ENCODE data around the gene FCF1. TPM values are rescaled to one million over a fixed set of nuclear protein-coding genes. Genes with fewer than 3 reads are reported as not detected.

FCF1 gene
- total and polyA plus RNA-seq, 2 of the 13 experiments (the other 11 are each of a cell fraction or from before 2014, with no cell fraction given) = 31.0 to 44.4 TPM

GRCh38 chr14:74685921-74686678 lies 26.8 kb upstream of the FCF1 start:
- H3K27ac ChIP-seq (ENCODE audit: extremely low read length, insufficient read depth, low read length) = no peak overlapping the region
- DNase-seq (ENCODE audit: low spot score) (no peak), FAIRE-seq (no peak), ATAC-seq (no peak)
- peaks cover 12% of the 10 kb centered on the region for H3K4me1 ChIP-seq (ENCODE audit: insufficient read depth, low read length)
- no peak overlapping the region for H3K4me3 ChIP-seq (replicated peaks in 1 of 3; ENCODE audit: insufficient read depth in 1 of 3, low read depth in 2 of 3, low read length in 3 of 3)
- H3K9me3 ChIP-seq (ENCODE audit: low read length) = no peaks in the 10 kb centered on the region
- H3K27me3 ChIP-seq (ENCODE audit: control insufficient read depth in 1 of 2, insufficient read depth in 2 of 2, low read length in 2 of 2) = no peaks in the 10 kb centered on the region
- intact Hi-C loops (cut with micrococcal nuclease; ENCODE audit: unreplicated experiment) = no loop called here
- no peak overlapping the region for H3K4me2 ChIP-seq (ENCODE audit: low read depth, low read length)
- H3K36me3 ChIP-seq (replicated peaks in 1 of 2; ENCODE audit: control insufficient read depth in 1 of 2, insufficient read depth in 2 of 2, low read length in 2 of 2) = peaks cover 9 to 64% of the 10 kb centered on the region in 2 experiments
- H4K20me1 ChIP-seq (ENCODE audit: insufficient read depth, low read length) = no peaks in the 10 kb centered on the region
- no TSS peak for BruUV-seq (replicated peaks)
- ChIA-PET POLR2A (no interaction called here), CTCF (ENCODE audit: low intra/inter-chr PET ratio, low total read pairs) (no interaction called here)
- H2AFZ ChIP-seq (ENCODE audit: low read length) = no peak overlapping the region
- no peaks in the 10 kb centered on the region for H3K79me2 ChIP-seq (ENCODE audit: insufficient read depth, low read length)
- TF ChIP-seq HDAC2 (CRISPR knock-in tag; IDR thresholded peaks at IDR 0.05) = no peak
- no peak for TF ChIP-seq ZNF749 (CRISPR knock-in tag; IDR thresholded peaks at IDR 0.05; ENCODE audit: borderline replicate concordance)
- TF ChIP-seq MTERF4 (CRISPR knock-in tag; IDR thresholded peaks at IDR 0.05) = no peak
- no peak for TF ChIP-seq HNF4A (CRISPR knock-in tag; IDR thresholded peaks at IDR 0.05)
- no peak for TF ChIP-seq GATAD2A (CRISPR knock-in tag; IDR thresholded peaks at IDR 0.05)
- no peak for TF ChIP-seq NR3C1 (CRISPR knock-in tag; IDR thresholded peaks at IDR 0.05)
- TF ChIP-seq SP2 (CRISPR knock-in tag; IDR thresholded peaks at IDR 0.05) = no peak
- no peak for TF ChIP-seq HNF4G (IDR thresholded peaks at IDR 0.05; ENCODE audit: borderline replicate concordance, low read depth, low read length)
- TF ChIP-seq HNF4G (CRISPR knock-in tag; IDR thresholded peaks at IDR 0.05; ENCODE audit: borderline replicate concordance, low read depth) = no peak
- no peak for TF ChIP-seq THAP11 (CRISPR knock-in tag; IDR thresholded peaks at IDR 0.05)
- TF ChIP-seq ZNF205 (CRISPR knock-in tag; IDR thresholded peaks at IDR 0.05) = no peak
- TF ChIP-seq ZNF350 (CRISPR knock-in tag; IDR thresholded peaks at IDR 0.05; ENCODE audit: borderline replicate concordance, low read depth) = no peak
- TF ChIP-seq ZNF800 (CRISPR knock-in tag; IDR thresholded peaks at IDR 0.05) = no peak
- TF ChIP-seq GLMP (CRISPR knock-in tag; IDR thresholded peaks at IDR 0.05; ENCODE audit: borderline replicate concordance) = no peak
- in situ Hi-C loops (cut with HindIII; ENCODE audit: extremely low pct_ligation_motif_present, low pct_unique_long_range_greater_than_20kb) = no loop called here
- H3K9ac ChIP-seq (ENCODE audit: insufficient read depth, low read depth, low read length) = no peak overlapping the region
- WGBS (ENCODE audit: low lambda C conversion rate) = 91% methylated on average over 3 of the region's 3 CpGs
